ENCODE measurements around the gene EBI3.
"Not testable (repeated sequence)": the region's sequence is repeated elsewhere in the genome, so short reads cannot be mapped to it uniquely, and the experiment has no call there.

Gene EBI3

GRCh38 chr19:4215807-4216206 lies 13.5 kb upstream of the EBI3 start:
- no peaks in the 10 kb centered on the region for H3K36me3 ChIP-seq (ENCODE audit: insufficient read depth, low read length)
- no peaks in the 10 kb centered on the region for H3K4me1 ChIP-seq (ENCODE audit: insufficient read depth, low read length)
- H2AFZ ChIP-seq (ENCODE audit: low read depth, low read length), result no peak overlapping the region
- peaks cover 5% of the 10 kb centered on the region for H3K27me3 ChIP-seq (ENCODE audit: insufficient read depth, low read length)
- H3K4me3 ChIP-seq (ENCODE audit: low read length), result no peak overlapping the region
- no peaks in the 10 kb centered on the region for H3K9me3 ChIP-seq (ENCODE audit: low read length)

- Histone ChIP-seq H3K4me3 (ENCODE audit: low read length) (no peak overlapping the region), H3K36me3 (ENCODE audit: insufficient read depth, low read length) (no peaks in the 10 kb centered on the region), H2AFZ (ENCODE audit: low read depth, low read length) (no peak overlapping the region), H3K4me1 (ENCODE audit: insufficient read depth, low read length) (no peaks in the 10 kb centered on the region), H3K9me3 (ENCODE audit: low read length) (no peaks in the 10 kb centered on the region), H3K27me3 (ENCODE audit: insufficient read depth, low read length) (peaks cover 5% of the 10 kb centered on the region)
These were observed 12.5 kb upstream of the EBI3 start for GRCh38 chr19:4216846-4217245.

GRCh38 chr19:4217429-4218264 lies 11.7 kb upstream of the EBI3 start:
- Histone ChIP-seq H3K4me3 (ENCODE audit: low read length) (no peak overlapping the region), H3K36me3 (ENCODE audit: insufficient read depth, low read length) (no peaks in the 10 kb centered on the region), H3K4me1 (ENCODE audit: insufficient read depth, low read length) (no peaks in the 10 kb centered on the region), H3K27me3 (ENCODE audit: insufficient read depth, low read length) (peaks cover 5% of the 10 kb centered on the region), H3K9me3 (ENCODE audit: low read length) (no peaks in the 10 kb centered on the region), H2AFZ (ENCODE audit: low read depth, low read length) (no peak overlapping the region)

- not testable (repeated sequence) for H3K9me3 ChIP-seq (ENCODE audit: low read length); H3K4me3 ChIP-seq (ENCODE audit: low read length); H2AFZ ChIP-seq (ENCODE audit: low read depth, low read length); H3K4me1 ChIP-seq (ENCODE audit: insufficient read depth, low read length); H3K36me3 ChIP-seq (ENCODE audit: insufficient read depth, low read length); H3K27me3 ChIP-seq (ENCODE audit: insufficient read depth, low read length)
These were observed 10.8 kb upstream of the EBI3 start for GRCh38 chr19:4218523-4218922.

GRCh38 chr19:4220188-4220587 lies 9.1 kb upstream of the EBI3 start:
- H3K4me1 ChIP-seq (ENCODE audit: insufficient read depth, low read length), result no peaks in the 10 kb centered on the region
- H3K27me3 ChIP-seq (ENCODE audit: insufficient read depth, low read length), result no peaks in the 10 kb centered on the region
- H3K36me3 ChIP-seq (ENCODE audit: insufficient read depth, low read length), result no peaks in the 10 kb centered on the region
- no peaks in the 10 kb centered on the region for H3K9me3 ChIP-seq (ENCODE audit: low read length)
- no peak overlapping the region for H3K4me3 ChIP-seq (ENCODE audit: low read length)
- no peak overlapping the region for H2AFZ ChIP-seq (ENCODE audit: low read depth, low read length)

GRCh38 chr19:4224470-4224869 lies 4.9 kb upstream of the EBI3 start:
- no peaks in the 10 kb centered on the region for H3K36me3 ChIP-seq (ENCODE audit: insufficient read depth, low read length)
- no peaks in the 10 kb centered on the region for H3K27me3 ChIP-seq (ENCODE audit: insufficient read depth, low read length)
- H3K9me3 ChIP-seq (ENCODE audit: low read length), result no peaks in the 10 kb centered on the region
- no peak overlapping the region for H3K4me3 ChIP-seq (ENCODE audit: low read length)
- no peak overlapping the region for H2AFZ ChIP-seq (ENCODE audit: low read depth, low read length)
- H3K4me1 ChIP-seq (ENCODE audit: insufficient read depth, low read length), result no peaks in the 10 kb centered on the region

GRCh38 chr19:4225885-4226284 lies 3.4 kb upstream of the EBI3 start:
- Histone ChIP-seq H3K4me3 (ENCODE audit: low read length) (no peak overlapping the region), H3K36me3 (ENCODE audit: insufficient read depth, low read length) (no peaks in the 10 kb centered on the region), H3K4me1 (ENCODE audit: insufficient read depth, low read length) (no peaks in the 10 kb centered on the region), H2AFZ (ENCODE audit: low read depth, low read length) (no peak overlapping the region), H3K27me3 (ENCODE audit: insufficient read depth, low read length) (no peaks in the 10 kb centered on the region), H3K9me3 (ENCODE audit: low read length) (no peaks in the 10 kb centered on the region)

GRCh38 chr19:4227771-4228170 lies 1.6 kb upstream of the EBI3 start:
- Histone ChIP-seq H2AFZ (ENCODE audit: low read depth, low read length) (no peak overlapping the region), H3K27me3 (ENCODE audit: insufficient read depth, low read length) (no peaks in the 10 kb centered on the region), H3K4me1 (ENCODE audit: insufficient read depth, low read length) (no peaks in the 10 kb centered on the region), H3K4me3 (ENCODE audit: low read length) (no peak overlapping the region), H3K36me3 (ENCODE audit: insufficient read depth, low read length) (no peaks in the 10 kb centered on the region), H3K9me3 (ENCODE audit: low read length) (no peaks in the 10 kb centered on the region)

- no peaks in the 10 kb centered on the region for H3K27me3 ChIP-seq (ENCODE audit: insufficient read depth, low read length)
These were observed 551 bp upstream of the EBI3 start for GRCh38 chr19:4228765-4229178.

GRCh38 chr19:4230237-4230636 lies 914 bp downstream of the EBI3 start:
- not testable (repeated sequence) for H2AFZ ChIP-seq (ENCODE audit: low read depth, low read length); H3K27me3 ChIP-seq (ENCODE audit: insufficient read depth, low read length); H3K4me1 ChIP-seq (ENCODE audit: insufficient read depth, low read length); H3K4me3 ChIP-seq (ENCODE audit: low read length); H3K9me3 ChIP-seq (ENCODE audit: low read length); H3K36me3 ChIP-seq (ENCODE audit: insufficient read depth, low read length)

More at GRCh38 chr19:4228765-4229178, 551 bp upstream of the EBI3 start:
- H3K36me3 ChIP-seq (ENCODE audit: insufficient read depth, low read length), result no peaks in the 10 kb centered on the region
- H3K4me1 ChIP-seq (ENCODE audit: insufficient read depth, low read length), result no peaks in the 10 kb centered on the region
- H3K9me3 ChIP-seq (ENCODE audit: low read length), result no peaks in the 10 kb centered on the region
- no peak overlapping the region for H3K4me3 ChIP-seq (ENCODE audit: low read length)
- H2AFZ ChIP-seq (ENCODE audit: low read depth, low read length), result no peak overlapping the region

- H2AFZ ChIP-seq (ENCODE audit: low read depth, low read length); H3K27me3 ChIP-seq (ENCODE audit: insufficient read depth, low read length); H3K9me3 ChIP-seq (ENCODE audit: low read length); H3K36me3 ChIP-seq (ENCODE audit: insufficient read depth, low read length); H3K4me1 ChIP-seq (ENCODE audit: insufficient read depth, low read length); H3K4me3 ChIP-seq (ENCODE audit: low read length): not testable (repeated sequence)
These were observed 2.2 kb downstream of the EBI3 start for GRCh38 chr19:4231521-4231920.

GRCh38 chr19:4232139-4232538 lies 2.8 kb downstream of the EBI3 start:
- H3K27me3 ChIP-seq (ENCODE audit: insufficient read depth, low read length); H3K4me1 ChIP-seq (ENCODE audit: insufficient read depth, low read length); H2AFZ ChIP-seq (ENCODE audit: low read depth, low read length); H3K36me3 ChIP-seq (ENCODE audit: insufficient read depth, low read length); H3K9me3 ChIP-seq (ENCODE audit: low read length); H3K4me3 ChIP-seq (ENCODE audit: low read length): not testable (repeated sequence)

- Histone ChIP-seq H3K27me3 (ENCODE audit: insufficient read depth, low read length) (no peaks in the 10 kb centered on the region), H3K36me3 (ENCODE audit: insufficient read depth, low read length) (no peaks in the 10 kb centered on the region), H3K4me1 (ENCODE audit: insufficient read depth, low read length) (no peaks in the 10 kb centered on the region), H3K4me3 (ENCODE audit: low read length) (no peak overlapping the region), H2AFZ (ENCODE audit: low read depth, low read length) (no peak overlapping the region), H3K9me3 (ENCODE audit: low read length) (no peaks in the 10 kb centered on the region)
These were observed 3.4 kb downstream of the EBI3 start for GRCh38 chr19:4232614-4233281.

Measured in neuron (in vitro differentiated cells).